ENCODE results near the gene GLOD5. TPM values are rescaled to one million over a fixed set of nuclear protein-coding genes. Genes with fewer than 3 reads are reported as not detected.

Gene GLOD5
- total and polyA plus RNA-seq, 2 of the 8 experiments (the other 6 are each of a cell fraction or from before 2014, with no cell fraction given): 0.18 TPM; not detected in 1

DNA sequence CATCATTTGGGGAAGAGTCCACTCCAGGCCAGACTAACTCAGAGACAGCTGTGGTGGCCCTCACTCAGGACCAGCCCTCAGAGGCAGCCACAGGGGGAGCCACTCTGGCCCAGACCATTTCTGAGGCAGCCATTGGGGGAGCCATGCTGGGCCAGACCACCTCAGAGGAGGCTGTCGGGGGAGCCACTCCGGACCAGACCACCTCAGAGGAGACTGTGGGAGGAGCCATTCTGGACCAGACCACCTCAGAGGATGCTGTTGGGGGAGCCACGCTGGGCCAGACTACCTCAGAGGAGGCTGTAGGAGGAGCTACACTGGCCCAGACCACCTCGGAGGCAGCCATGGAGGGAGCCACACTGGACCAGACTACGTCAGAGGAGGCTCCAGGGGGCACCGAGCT is 61.5 kb downstream of the GLOD5 start:
- peaks cover 0 to 16% (median 6%) of the 10 kb centered on the region in 4 experiments; a peak in 5 of 8 replicates for H3K36me3 ChIP-seq (ENCODE audit: control insufficient read depth in 2 of 4, insufficient read depth in 4 of 4, low read length in 3 of 4)

More for the DNA sequence above, 61.5 kb downstream of the GLOD5 start:
- H2BK120ac ChIP-seq (replicated peaks; ENCODE audit: low read depth, low read length): no peak overlapping the region
- H3K79me2 ChIP-seq (ENCODE audit: control insufficient read depth in 1 of 2, insufficient read depth in 2 of 2, low read length in 2 of 2): no peaks in the 10 kb centered on the region
- no peak overlapping the region for H2AFZ ChIP-seq (ENCODE audit: low read length)
- no peaks in the 10 kb centered on the region for H3K23me2 ChIP-seq (ENCODE audit: low read depth, low read length)
- no peak overlapping the region for H3K4ac ChIP-seq (replicated peaks; ENCODE audit: insufficient read length, low read depth, low read length)
- no peak overlapping the region for H2BK12ac ChIP-seq (ENCODE audit: low read depth, low read length)
- no peak overlapping the region for H3K14ac ChIP-seq (ENCODE audit: insufficient read length)
- H3K4me1 ChIP-seq (replicated peaks in 1 of 4; ENCODE audit: control insufficient read depth in 3 of 4, insufficient read depth in 4 of 4, low read length in 3 of 4): no peaks in the 10 kb centered on the region; a peak in 1 of 7 replicates
- H2AK5ac ChIP-seq (ENCODE audit: low read depth, low read length): no peak overlapping the region
- FAIRE-seq (no peak), DNase-seq (ENCODE audit: low read depth in 1 of 2, low spot score in 2 of 2) (no peak)
- H3K18ac ChIP-seq (ENCODE audit: extremely low read depth, low read length): no peak overlapping the region
- no peak overlapping the region for H3K4me2 ChIP-seq (ENCODE audit: insufficient read depth in 1 of 2, low read depth in 2 of 2, low read length in 2 of 2)
- no peak overlapping the region for H3K4me3 ChIP-seq (ENCODE audit: extremely low read depth in 1 of 4, insufficient read depth in 2 of 4, low read depth in 3 of 4, low read length in 4 of 4)
- no peak overlapping the region for H2BK5ac ChIP-seq (ENCODE audit: low read depth, low read length)
- WGBS, 2 experiments (ENCODE audit: extremely low coverage in 1 of 2, insufficient coverage in 1 of 2, insufficient read length in 1 of 2, insufficient replicate concordance in 2 of 2, low coverage in 1 of 2, low lambda C conversion rate in 2 of 2, missing lambda C conversion rate in 1 of 2): 100% methylated on average over 2 of the region's 6 CpGs; no CpG with 5 or more reads in 1 of the 2 experiments
- H3K23ac ChIP-seq (ENCODE audit: insufficient read length): no peak overlapping the region
- no peak overlapping the region; the same call in 1 of the 2 replicates for H3K27ac ChIP-seq (ENCODE audit: low read depth, low read length)
- peak in 1 of 2 experiments; percentile 56; a peak in 1 of 3 replicates for TF ChIP-seq EP300 (IDR thresholded peaks at IDR 0.05; ENCODE audit: borderline replicate concordance in 1 of 2, low read depth in 2 of 2, low read length in 2 of 2)
- peak; percentile 75 for TF ChIP-seq JUND (IDR thresholded peaks at IDR 0.05; ENCODE audit: low read length)
- TF ChIP-seq CHD1 (IDR thresholded peaks at IDR 0.05; ENCODE audit: low read depth, low read length): no peak
- no peak overlapping the region for H4K91ac ChIP-seq (replicated peaks; ENCODE audit: insufficient read length, low read length)
- no peak overlapping the region for H2BK15ac ChIP-seq (ENCODE audit: low read length)
- no peak overlapping the region for H2BK20ac ChIP-seq (ENCODE audit: low read length)
- no peak overlapping the region for H3K56ac ChIP-seq (replicated peaks; ENCODE audit: insufficient read length, low read depth, low read length)
- H4K8ac ChIP-seq (ENCODE audit: extremely low read depth, insufficient read depth, low read length): no peak overlapping the region
- ChIA-PET POLR2A (ENCODE audit: partially characterized antibody) (interaction anchor here (0.7 to 1.9 kb wide), 7 partner anchors 11 to 180 kb away, joined by 3 to 5 read pairs (median 3); partner anchors contain the start of genes GRIPAP1, PQBP1 and TIMM17B), CTCF (ENCODE audit: partially characterized antibody) (interaction anchor here (1.0 to 1.1 kb wide), 2 partner anchors 9 to 10 kb away, joined by 3 to 4 read pairs; no protein-coding TSS in a partner anchor)
- no peaks in the 10 kb centered on the region; a peak in 1 of 4 replicates for H3K9me3 ChIP-seq (ENCODE audit: insufficient read depth in 2 of 2, low read depth in 1 of 2, low read length in 1 of 2)
- no peaks in the 10 kb centered on the region for H3K79me1 ChIP-seq (ENCODE audit: low read depth, low read length)
- peaks cover 0 to 2% of the 10 kb centered on the region in 2 experiments for H4K20me1 ChIP-seq (replicated peaks in 1 of 2; ENCODE audit: control insufficient read depth in 1 of 2, insufficient read depth in 2 of 2, low read length in 2 of 2)
- no peak overlapping the region for H4K5ac ChIP-seq (ENCODE audit: insufficient read length, low read depth, low read length)
- H3K27me3 ChIP-seq (replicated peaks in 1 of 4; ENCODE audit: control insufficient read depth in 3 of 4, extremely low read depth in 1 of 4, insufficient read depth in 3 of 4, low read length in 3 of 4): peaks cover 0 to 7% (median 2%) of the 10 kb centered on the region in 4 experiments; a peak in 3 of 7 replicates
- no peak overlapping the region for H3K9ac ChIP-seq (replicated peaks in 1 of 4; ENCODE audit: extremely low read depth in 1 of 4, low read depth in 3 of 4, low read length in 3 of 4)

Measured in H1 (cell line).